ENCODE measurements around the gene GIPR. TPM values are rescaled to one million over a fixed set of nuclear protein-coding genes. Genes with fewer than 3 reads are reported as not detected.
A peak's percentile ranks its signal among the peaks of the same experiment; 100 is the strongest.
"Not testable (repeated sequence)": the region's sequence is repeated elsewhere in the genome, so short reads cannot be mapped to it uniquely, and the experiment has no call there.

Gene GIPR, protein sequence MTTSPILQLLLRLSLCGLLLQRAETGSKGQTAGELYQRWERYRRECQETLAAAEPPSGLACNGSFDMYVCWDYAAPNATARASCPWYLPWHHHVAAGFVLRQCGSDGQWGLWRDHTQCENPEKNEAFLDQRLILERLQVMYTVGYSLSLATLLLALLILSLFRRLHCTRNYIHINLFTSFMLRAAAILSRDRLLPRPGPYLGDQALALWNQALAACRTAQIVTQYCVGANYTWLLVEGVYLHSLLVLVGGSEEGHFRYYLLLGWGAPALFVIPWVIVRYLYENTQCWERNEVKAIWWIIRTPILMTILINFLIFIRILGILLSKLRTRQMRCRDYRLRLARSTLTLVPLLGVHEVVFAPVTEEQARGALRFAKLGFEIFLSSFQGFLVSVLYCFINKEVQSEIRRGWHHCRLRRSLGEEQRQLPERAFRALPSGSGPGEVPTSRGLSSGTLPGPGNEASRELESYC
- total RNA-seq (2022) (not detected in 2 replicates), Bru-seq, nascent RNA (percentile 7 among the genes with signal in this experiment), BruChase-seq, experiment 1, labeled RNA remaining after a 6-hour chase (not detected), BruChase-seq, experiment 2, labeled RNA remaining after a 2-hour chase (not detected)
- long read RNA-seq, result 0 reads

GRCh38 chr19:45667620-45668341 is at the start of gene GIPR:
GIPR (plus strand) TSS chr19:45668221; CDS start chr19:45669521, 1,300 bp downstream.
- H3K27ac Mint-ChIP-seq (ENCODE audit: low read depth, unreplicated experiment), result peak within 1 kb of the TSS; percentile 57
- ChIA-PET CTCF (no interaction called here), POLR2A (interaction anchor here (1.2 to 1.7 kb wide), 2 partner anchors 22 to 82 kb away, joined by 3 to 5 read pairs; no protein-coding TSS in a partner anchor)
- intact Hi-C loops (cut with micrococcal nuclease), result no loop called here
- peaks cover 19% of the 10 kb centered on the region for H3K27me3 Mint-ChIP-seq (ENCODE audit: insufficient read depth, unreplicated experiment)
- H3K36me3 Mint-ChIP-seq (ENCODE audit: insufficient read depth, unreplicated experiment), result peaks cover 5% of the 10 kb centered on the region
- no peak for TF ChIP-seq CTCF (IDR thresholded peaks at IDR 0.05; ENCODE audit: unreplicated experiment)
- BruUV-seq (replicated peaks), result no TSS peak
- peak within 1 kb of the TSS; percentile 68 for H3K4me3 Mint-ChIP-seq (ENCODE audit: unreplicated experiment)
- DNase-seq (ENCODE audit: unreplicated experiment), result peak; percentile 55
- H3K4me1 Mint-ChIP-seq (ENCODE audit: insufficient read depth, unreplicated experiment), result peaks cover 28% of the 10 kb centered on the region
- no peaks in the 10 kb centered on the region for H3K9me3 Mint-ChIP-seq (ENCODE audit: unreplicated experiment)

GRCh38 chr19:45621389-45621788 is 46.6 kb upstream of the GIPR start:
- peaks cover 99% of the 10 kb centered on the region for H3K36me3 Mint-ChIP-seq (ENCODE audit: insufficient read depth, unreplicated experiment)

GRCh38 chr19:45621976-45622503 is 46.0 kb upstream of the GIPR start:
- CTCF ChIA-PET, result interaction anchor here (0.7 kb wide), 1 partner anchor 126 kb away, joined by 3 read pairs; no protein-coding TSS in a partner anchor
- H3K4me1 Mint-ChIP-seq (ENCODE audit: insufficient read depth, unreplicated experiment), result no peaks in the 10 kb centered on the region
- no peaks in the 10 kb centered on the region for H3K27me3 Mint-ChIP-seq (ENCODE audit: insufficient read depth, unreplicated experiment)
- TF ChIP-seq CTCF (IDR thresholded peaks at IDR 0.05; ENCODE audit: unreplicated experiment), result no peak
- H3K4me3 Mint-ChIP-seq (ENCODE audit: unreplicated experiment), result no peak overlapping the region
- no peak for DNase-seq (ENCODE audit: unreplicated experiment)
- BruUV-seq (replicated peaks), result no TSS peak
- peaks cover 8% of the 10 kb centered on the region for H3K9me3 Mint-ChIP-seq (ENCODE audit: unreplicated experiment)
- POLR2A ChIA-PET, result no interaction called here
- no peak overlapping the region for H3K27ac Mint-ChIP-seq (ENCODE audit: low read depth, unreplicated experiment)
- intact Hi-C loops (cut with micrococcal nuclease), result no loop called here
- peaks cover 99% of the 10 kb centered on the region for H3K36me3 Mint-ChIP-seq (ENCODE audit: insufficient read depth, unreplicated experiment)

More at GRCh38 chr19:45621389-45621788, 46.6 kb upstream of the GIPR start:
- Mint-ChIP-seq H3K27ac (ENCODE audit: low read depth, unreplicated experiment) (no peak overlapping the region), H3K4me3 (ENCODE audit: unreplicated experiment) (no peak overlapping the region), H3K27me3 (ENCODE audit: insufficient read depth, unreplicated experiment) (no peaks in the 10 kb centered on the region), H3K9me3 (ENCODE audit: unreplicated experiment) (peaks cover 8% of the 10 kb centered on the region), H3K4me1 (ENCODE audit: insufficient read depth, unreplicated experiment) (no peaks in the 10 kb centered on the region)
- no TSS peak for BruUV-seq (replicated peaks)
- no peak for DNase-seq (ENCODE audit: unreplicated experiment)
- intact Hi-C loops (cut with micrococcal nuclease), result no loop called here
- POLR2A ChIA-PET, result no interaction called here
- TF ChIP-seq CTCF (IDR thresholded peaks at IDR 0.05; ENCODE audit: unreplicated experiment), result no peak
- CTCF ChIA-PET, result no interaction called here

- no peak overlapping the region for H3K4me3 Mint-ChIP-seq (ENCODE audit: unreplicated experiment)
- intact Hi-C loops (cut with micrococcal nuclease), result no loop called here
- H3K9me3 Mint-ChIP-seq (ENCODE audit: unreplicated experiment), result peaks cover 8% of the 10 kb centered on the region
- H3K27me3 Mint-ChIP-seq (ENCODE audit: insufficient read depth, unreplicated experiment), result no peaks in the 10 kb centered on the region
- CTCF ChIA-PET, result no interaction called here
- DNase-seq (ENCODE audit: unreplicated experiment), result no peak
- TF ChIP-seq CTCF (IDR thresholded peaks at IDR 0.05; ENCODE audit: unreplicated experiment), result no peak
- no TSS peak for BruUV-seq (replicated peaks)
- H3K27ac Mint-ChIP-seq (ENCODE audit: low read depth, unreplicated experiment), result no peak overlapping the region
- POLR2A ChIA-PET, result interaction anchor here (0.7 to 1.6 kb wide), 4 partner anchors 11 to 1456 kb away, joined by 3 to 5 read pairs (median 4); no protein-coding TSS in a partner anchor
- H3K4me1 Mint-ChIP-seq (ENCODE audit: insufficient read depth, unreplicated experiment), result no peaks in the 10 kb centered on the region
- peaks cover 99% of the 10 kb centered on the region for H3K36me3 Mint-ChIP-seq (ENCODE audit: insufficient read depth, unreplicated experiment)
Observed at GRCh38 chr19:45623984-45624383, 44.0 kb upstream of the GIPR start.

DNA sequence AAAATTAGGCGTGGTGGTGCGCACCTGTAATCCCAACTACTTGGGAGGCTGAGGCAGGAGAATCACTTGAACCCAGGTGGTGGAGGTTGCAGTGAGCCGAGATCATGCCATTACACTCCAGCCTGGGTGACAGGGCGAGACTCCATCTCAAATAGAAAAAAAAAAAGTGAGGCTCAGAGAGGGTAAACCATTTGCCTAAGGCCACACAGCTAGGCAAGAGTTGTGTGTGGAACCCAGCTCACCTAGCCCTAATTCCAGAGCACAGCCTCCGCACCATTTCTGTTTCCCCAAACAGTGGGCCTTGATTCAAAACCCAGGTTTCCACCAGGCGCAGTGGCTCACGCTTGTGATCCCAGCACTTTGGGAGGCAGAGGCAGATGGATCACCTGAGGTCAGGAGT is 39.8 kb upstream of the GIPR start:
- DNase-seq (ENCODE audit: unreplicated experiment); H3K27ac Mint-ChIP-seq (ENCODE audit: low read depth, unreplicated experiment); intact Hi-C loops (cut with micrococcal nuclease); BruUV-seq (replicated peaks); H3K9me3 Mint-ChIP-seq (ENCODE audit: unreplicated experiment); H3K4me3 Mint-ChIP-seq (ENCODE audit: unreplicated experiment); CTCF ChIA-PET; H3K27me3 Mint-ChIP-seq (ENCODE audit: insufficient read depth, unreplicated experiment): not testable (repeated sequence)
- Mint-ChIP-seq H3K36me3 (ENCODE audit: insufficient read depth, unreplicated experiment) (peaks cover 67% of the 10 kb centered on the region), H3K4me1 (ENCODE audit: insufficient read depth, unreplicated experiment) (peaks cover 11% of the 10 kb centered on the region)
- POLR2A ChIA-PET, result interaction anchor here (5.8 kb wide), 1 partner anchor 12 kb away, joined by 88 read pairs; no protein-coding TSS in a partner anchor
